ENCODE data around the gene GLO1. TPM values are rescaled to one million over a fixed set of nuclear protein-coding genes. Genes with fewer than 3 reads are reported as not detected.
A peak's percentile ranks its signal among the peaks of the same experiment; 100 is the strongest.
"Not testable (repeated sequence)": the region's sequence is repeated elsewhere in the genome, so short reads cannot be mapped to it uniquely, and the experiment has no call there.

Gene GLO1
- total and polyA plus RNA-seq, 2 experiments from 2014 or later, result 122 to 219 TPM

- no peaks in the 10 kb centered on the region for H3K9me3 ChIP-seq (ENCODE audit: low read depth)
- H3K36me3 ChIP-seq, result no peaks in the 10 kb centered on the region
- no peaks in the 10 kb centered on the region for H3K4me1 ChIP-seq (ENCODE audit: low read depth)
- H3K27me3 ChIP-seq, result no peaks in the 10 kb centered on the region
- H3K27ac ChIP-seq, result no peak overlapping the region
- TF ChIP-seq CTCF (IDR thresholded peaks at IDR 0.05; ENCODE audit: low read depth, low read length), result no peak
- no peak overlapping the region for H3K4me3 ChIP-seq
- no peak for DNase-seq (ENCODE audit: low read depth in 1 of 2, low spot score in 1 of 2)
Observed at GRCh38 chr6:38705924-38706323, 3.0 kb upstream of the GLO1 start.

GRCh38 chr6:38703949-38704590 lies 1.1 kb upstream of the GLO1 start:
- H3K4me1 ChIP-seq (ENCODE audit: low read depth), result no peaks in the 10 kb centered on the region
- H3K27me3 ChIP-seq, result no peaks in the 10 kb centered on the region
- DNase-seq (ENCODE audit: low read depth in 1 of 2, low spot score in 1 of 2), result peak in 1 of 2 donors; percentile 36
- no peak overlapping the region for H3K27ac ChIP-seq
- no peaks in the 10 kb centered on the region for H3K36me3 ChIP-seq
- no peak for TF ChIP-seq CTCF (IDR thresholded peaks at IDR 0.05; ENCODE audit: low read depth, low read length)
- no peak overlapping the region for H3K4me3 ChIP-seq
- H3K9me3 ChIP-seq (ENCODE audit: low read depth), result no peaks in the 10 kb centered on the region

- no peaks in the 10 kb centered on the region for H3K36me3 ChIP-seq
- no peak for TF ChIP-seq CTCF (IDR thresholded peaks at IDR 0.05; ENCODE audit: low read depth, low read length)
- H3K4me3 ChIP-seq, result no peak overlapping the region
- no peaks in the 10 kb centered on the region for H3K27me3 ChIP-seq
- H3K4me1 ChIP-seq (ENCODE audit: low read depth), result no peaks in the 10 kb centered on the region
- no peak for DNase-seq (ENCODE audit: low read depth in 1 of 2, low spot score in 1 of 2)
- no peak overlapping the region for H3K27ac ChIP-seq
- H3K9me3 ChIP-seq (ENCODE audit: low read depth), result no peaks in the 10 kb centered on the region
Observed at GRCh38 chr6:38701551-38701950, 1.4 kb downstream of the GLO1 start.

- not testable (repeated sequence) for H3K4me3 ChIP-seq; H3K9me3 ChIP-seq (ENCODE audit: low read depth); H3K36me3 ChIP-seq; DNase-seq (ENCODE audit: low read depth in 1 of 2, low spot score in 1 of 2); H3K27ac ChIP-seq; H3K4me1 ChIP-seq (ENCODE audit: low read depth); H3K27me3 ChIP-seq
Observed at GRCh38 chr6:38699702-38700101, 3.2 kb downstream of the GLO1 start.

- H3K4me3 ChIP-seq, result no peak overlapping the region
- no peaks in the 10 kb centered on the region for H3K4me1 ChIP-seq (ENCODE audit: low read depth)
- H3K36me3 ChIP-seq, result no peaks in the 10 kb centered on the region
- H3K27me3 ChIP-seq, result no peaks in the 10 kb centered on the region
- no peak for DNase-seq (ENCODE audit: low read depth in 1 of 2, low spot score in 1 of 2)
- H3K27ac ChIP-seq, result no peak overlapping the region
- no peak for TF ChIP-seq CTCF (IDR thresholded peaks at IDR 0.05; ENCODE audit: low read depth, low read length)
- no peaks in the 10 kb centered on the region for H3K9me3 ChIP-seq (ENCODE audit: low read depth)
Observed at GRCh38 chr6:38697846-38698245, 5.1 kb downstream of the GLO1 start.

GRCh38 chr6:38696345-38696744 lies 6.6 kb downstream of the GLO1 start:
- Histone ChIP-seq H3K9me3 (ENCODE audit: low read depth) (no peaks in the 10 kb centered on the region), H3K4me3 (no peak overlapping the region), H3K27ac (no peak overlapping the region), H3K27me3 (no peaks in the 10 kb centered on the region), H3K36me3 (no peaks in the 10 kb centered on the region), H3K4me1 (ENCODE audit: low read depth) (no peaks in the 10 kb centered on the region)
- no peak for DNase-seq (ENCODE audit: low read depth in 1 of 2, low spot score in 1 of 2)
- no peak for TF ChIP-seq CTCF (IDR thresholded peaks at IDR 0.05; ENCODE audit: low read depth, low read length)
